Erythroblast (primary cell): ENCODE measurements around the gene RAMAC.

Experiments used
- GATA1 ChIP-seq: IDR thresholded peaks from 2 replicates; pipeline ENCODE4 v1.6.1; 2011; ENCODE audit warnings: low read depth, mild to moderate bottlenecking, control low read depth, low read length, moderate library complexity
- POLR2A ChIP-seq: IDR thresholded peaks from 2 replicates; pipeline ENCODE4 v1.6.1; 2011; ENCODE audit warnings: mild to moderate bottlenecking, low read length

- TF ChIP-seq POLR2A, result no peak
- TF ChIP-seq GATA1, result no peak
These were observed 33.6 kb upstream of the RAMAC start, which contains the start of gene HOMER2 for GRCh38 chr15:82952158-82953081.
